Neural cell (in vitro differentiated cells): ENCODE data around the gene AK1. TPM values are rescaled to one million over a fixed set of nuclear protein-coding genes. Genes with fewer than 3 reads are reported as not detected.

Experiments
- H2AFZ ChIP-seq: fragments of 200-600, 300-800 bp; sonication (generic), shearing (Covaris generic); 2 replicates; pipeline ENCODE4 v1.6.0; 2014; ENCODE audit warnings: low read depth, mild to moderate bottlenecking, antibody characterized with exemption, low read length, moderate library complexity
- H3F3A ChIP-seq: fragments of 200-600 bp; shearing (Covaris generic); 2 replicates; pipeline ENCODE4 v1.6.1; 2016; ENCODE audit warnings: mild to moderate bottlenecking, moderate library complexity, mixed read lengths, antibody characterized with exemption, low read length; ENCODE audit not compliant: insufficient read depth, poor library complexity, severe bottlenecking
- H3K27ac ChIP-seq: fragments of 200-600, 300-800 bp; sonication (generic), shearing (Covaris generic); 2 replicates; pipeline ENCODE4 v1.5.1; 2014; ENCODE audit warnings: mild to moderate bottlenecking, low read length, moderate library complexity
- H3K27me3 ChIP-seq: fragments of 300-800, 200-600 bp; sonication (generic), shearing (Covaris generic); 2 replicates; pipeline ENCODE4 v1.6.0; 2014; ENCODE audit warnings: mild to moderate bottlenecking, low read depth, low read length, moderate library complexity; ENCODE audit not compliant: insufficient read depth
- H3K36me3 ChIP-seq: fragments of 300-800, 200-600 bp; sonication (generic), shearing (Covaris generic); 2 replicates; pipeline ENCODE4 v1.5.1; 2014; ENCODE audit warnings: mild to moderate bottlenecking, antibody characterized with exemption, low read length, moderate library complexity; ENCODE audit not compliant: insufficient read depth
- H3K4me2 ChIP-seq: fragments of 300-800, 200-600 bp; sonication (generic), shearing (Covaris generic); 2 replicates; pipeline ENCODE4 v1.6.0; 2014; ENCODE audit warnings: mild to moderate bottlenecking, low read length
- H3K4me3 ChIP-seq: fragments of 300-800, 200-600 bp; sonication (generic), shearing (Covaris generic); 2 replicates; pipeline ENCODE4 v1.5.1; 2014; ENCODE audit warnings: mild to moderate bottlenecking, low read length, moderate library complexity
- H3K79me2 ChIP-seq: fragments of 200-600 bp; shearing (Covaris generic); replicated peaks from 2 replicates; pipeline ENCODE4 v1.6.0; 2014; ENCODE audit warnings: mild to moderate bottlenecking, low read length, moderate library complexity; ENCODE audit not compliant: insufficient read depth
- H3K9ac ChIP-seq: fragments of 300-800, 200-600 bp; sonication (generic), shearing (Covaris generic); 2 replicates; pipeline ENCODE4 v1.6.1; 2016; ENCODE audit warnings: mild to moderate bottlenecking, low read length, mixed read lengths
- H3K9me2 ChIP-seq: fragments of 200-600 bp; shearing (Covaris generic); 2 replicates; pipeline ENCODE4 v1.6.1; 2016; ENCODE audit warnings: mild to moderate bottlenecking, low read length, mixed read lengths; ENCODE audit not compliant: insufficient read depth
- H3K9me3 ChIP-seq: fragments of 200-600, 300-800 bp; sonication (generic), shearing (Covaris generic); 2 replicates; pipeline ENCODE4 v1.6.1; 2016; ENCODE audit warnings: mild to moderate bottlenecking, mixed run types, low read length, moderate library complexity, mixed read lengths
- H4K20me1 ChIP-seq: fragments of 200-600 bp; shearing (Covaris generic); 2 replicates; pipeline ENCODE4 v1.6.1; 2016; ENCODE audit warnings: mild to moderate bottlenecking, mixed run types; ENCODE audit not compliant: insufficient read depth
- CTCF ChIP-seq: fragments of 450-650 bp; IDR thresholded peaks from 2 replicates; pipeline ENCODE4 v1.5.1; 2014; ENCODE audit warnings: antibody characterized with exemption, mild to moderate bottlenecking, moderate library complexity; ENCODE audit not compliant: poor library complexity, severe bottlenecking
- EP300 ChIP-seq: fragments of 450-650 bp; conservative IDR thresholded peaks from 2 replicates; pipeline ENCODE4 v1.6.1; 2014; ENCODE audit warnings: antibody characterized with exemption, mild to moderate bottlenecking, moderate library complexity; ENCODE audit not compliant: poor library complexity, severe bottlenecking
- EZH2 ChIP-seq: fragments of 200-600, 300-800 bp; shearing (Covaris generic), sonication (generic); IDR thresholded peaks from 2 replicates; pipeline ENCODE4 v1.6.1; 2014; ENCODE audit warnings: antibody characterized with exemption, low read length, borderline replicate concordance, mild to moderate bottlenecking; ENCODE audit not compliant: insufficient read depth, poor library complexity, severe bottlenecking
- MXI1 ChIP-seq: fragments of 450-650 bp; conservative IDR thresholded peaks from 2 replicates; pipeline ENCODE4 v1.6.1; 2014; ENCODE audit warnings: antibody characterized with exemption, mild to moderate bottlenecking; ENCODE audit not compliant: poor library complexity, severe bottlenecking
- POLR2AphosphoS5 ChIP-seq: IDR thresholded peaks from 2 replicates; pipeline ENCODE4 v1.6.1; 2012
- RAD21 ChIP-seq: fragments of 450-650 bp; conservative IDR thresholded peaks from 2 replicates; pipeline ENCODE4 v1.6.1; 2014; ENCODE audit warnings: antibody characterized with exemption, mild to moderate bottlenecking, moderate library complexity
- REST ChIP-seq: IDR thresholded peaks from 2 replicates; pipeline ENCODE4 v1.6.1; 2012; ENCODE audit warnings: borderline replicate concordance
- SMC3 ChIP-seq: fragments of 450-650 bp; conservative IDR thresholded peaks from 2 replicates; pipeline ENCODE4 v1.6.1; 2014; ENCODE audit warnings: antibody characterized with exemption, mild to moderate bottlenecking, moderate library complexity; ENCODE audit not compliant: poor library complexity
- TAF1 ChIP-seq: IDR thresholded peaks from 2 replicates; pipeline ENCODE4 v1.6.1; 2012; ENCODE audit warnings: low read depth
- polyA plus RNA-seq: library from polyadenylated mRNA; depleted of rRNA; stranded (reverse); fragments of >200 nt; gene quantifications from 2 replicates; pipeline ENCODE4 v1.2.3, GENCODE V29; 2014

The AK1 gene
- polyA plus RNA-seq, 1 donor from 2014 or later: 105 TPM

GRCh38 chr9:127893392-127893791 is 15.9 kb upstream of the AK1 start:
- Histone ChIP-seq H3K9me2 (no peaks in the 10 kb centered on the region), H4K20me1 (no peaks in the 10 kb centered on the region), H3K9me3 (no peaks in the 10 kb centered on the region), H3K9ac (no peak overlapping the region), H3K4me2 (no peak overlapping the region), H3K79me2 (no peaks in the 10 kb centered on the region), H3K27me3 (no peaks in the 10 kb centered on the region), H2AFZ (no peak overlapping the region), H3F3A (peaks cover 1% of the 10 kb centered on the region), H3K36me3 (peaks cover 25% of the 10 kb centered on the region), H3K4me3 (no peak overlapping the region), H3K27ac (no peak overlapping the region)
- TF ChIP-seq REST: no peak
- TF ChIP-seq MXI1: no peak
- no peak for TF ChIP-seq RAD21
- TF ChIP-seq SMC3: no peak
- TF ChIP-seq EZH2: no peak
- TF ChIP-seq EP300: no peak
- TF ChIP-seq CTCF: no peak
- TF ChIP-seq TAF1: no peak
- no peak for TF ChIP-seq POLR2AphosphoS5

GRCh38 chr9:127892831-127893230 is 15.4 kb upstream of the AK1 start:
- TF ChIP-seq POLR2AphosphoS5 (no peak), EZH2 (no peak), REST (no peak), SMC3 (no peak), EP300 (no peak)
- Histone ChIP-seq H3K9me3 (no peaks in the 10 kb centered on the region), H3F3A (no peaks in the 10 kb centered on the region), H3K27ac (no peak overlapping the region), H3K9me2 (no peaks in the 10 kb centered on the region), H4K20me1 (no peaks in the 10 kb centered on the region), H3K79me2 (no peaks in the 10 kb centered on the region), H2AFZ (no peak overlapping the region), H3K4me2 (no peak overlapping the region), H3K9ac (no peak overlapping the region), H3K36me3 (peaks cover 25% of the 10 kb centered on the region), H3K27me3 (no peaks in the 10 kb centered on the region), H3K4me3 (no peak overlapping the region)
